Small intestine (tissue), 7 donors: ENCODE measurements around the gene SLC25A23. TPM values are rescaled to one million over a fixed set of nuclear protein-coding genes. Genes with fewer than 3 reads are reported as not detected.

Experiments used
- DNase-seq, 2 donors: peaks; one replicate each; pipeline versions ENCODE4 v3.0.0 to v3.0.0-alpha.2; 2013
- FAIRE-seq: peaks from 2 replicates; lab custom pipeline; 2012; peaks lifted over from hg19 to GRCh38; lab: Jason Lieb, UNC
- H3K27ac ChIP-seq, 3 donors: one replicate each; pipeline ENCODE4 v1.5.1; 2013; ENCODE audit warnings: low read length in 2 of 3, mild to moderate bottlenecking in 2 of 3, control low read depth in 1 of 3, inconsistent platforms in 1 of 3, low read depth in 1 of 3, moderate library complexity in 1 of 3
- H3K27me3 ChIP-seq, 3 donors: one replicate each; pipeline ENCODE4 v1.6.1; 2013; ENCODE audit warnings: low read length in 3 of 3, inconsistent platforms in 1 of 3; ENCODE audit not compliant: control insufficient read depth in 3 of 3, insufficient read depth in 3 of 3
- H3K36me3 ChIP-seq, 3 donors: one replicate each; pipeline ENCODE4 v1.6.1; 2013; ENCODE audit warnings: low read length in 3 of 3, inconsistent platforms in 1 of 3, low read depth in 1 of 3, mild to moderate bottlenecking in 1 of 3, moderate library complexity in 1 of 3; ENCODE audit not compliant: control insufficient read depth in 3 of 3, insufficient read depth in 2 of 3
- H3K4me1 ChIP-seq, 3 donors: one replicate each; pipeline ENCODE4 v1.6.1; 2013; ENCODE audit warnings: low read length in 2 of 3, inconsistent platforms in 1 of 3, low read depth in 1 of 3, mild to moderate bottlenecking in 1 of 3, moderate library complexity in 1 of 3; ENCODE audit not compliant: control insufficient read depth in 3 of 3, insufficient read depth in 2 of 3
- H3K4me3 ChIP-seq, 3 donors: one replicate each; pipeline ENCODE4 v1.5.1; 2013; ENCODE audit warnings: low read length in 3 of 3, control low read depth in 1 of 3, inconsistent platforms in 1 of 3, low read depth in 1 of 3, mild to moderate bottlenecking in 1 of 3, moderate library complexity in 1 of 3
- H3K9me3 ChIP-seq, 2 donors: one replicate each; pipeline ENCODE4 v1.6.1; 2013; ENCODE audit warnings: low read depth in 1 of 2, low read length in 1 of 2; ENCODE audit not compliant: control insufficient read depth in 2 of 2, insufficient read depth in 1 of 2
- WGBS, 3 donors: extraction: QIAGEN DNeasy Blood & Tissue Kit; methylation state at CpG; one replicate each; pipeline ENCODE4 v1.1.7; 2013; 5-methylcytosine and 5-hydroxymethylcytosine counted together
- polyA plus RNA-seq, 4 donors: library from polyadenylated mRNA; stranded (reverse) in 3 of 4; unstranded in 1 of 4; fragments of 200-250 nt in 3 of 4; fragments of 120-200 nt in 1 of 4; gene quantifications; one replicate each; pipeline versions ENCODE4 v1.2.1 to v1.2.3, GENCODE V29; 2013
- donor health status: healthy with polysubstance abuse.
- donor health status: control.
- donor health status: control.
- donor health status: Bipolar disorder and iron deficiency.
- donor health status: healthy.

Gene SLC25A23
- polyA plus RNA-seq, 4 donors = 24.1 to 87.0 (median 49.9) TPM

- peaks cover 0 to 4% (median 0%) of the 10 kb centered on the region in 3 donors for H3K36me3 ChIP-seq
- peak overlapping the region in 2 of 3 donors; percentile 27 to 41 for H3K4me3 ChIP-seq
- H3K27me3 ChIP-seq = peaks cover 0 to 2% (median 0%) of the 10 kb centered on the region in 3 donors
- no peak for FAIRE-seq
- peak overlapping the region in 2 of 3 donors; percentile 55 to 85 for H3K27ac ChIP-seq
- peak; percentile 96 for DNase-seq
- peaks cover 0 to 14% of the 10 kb centered on the region in 2 donors for H3K9me3 ChIP-seq
- 9 to 31% (median 28%) methylated on average over 25 to 33 of the region's 33 CpGs for WGBS, 3 donors
- peaks cover 0 to 29% (median 0%) of the 10 kb centered on the region in 3 donors for H3K4me1 ChIP-seq
Observed at GRCh38 chr19:6476155-6476895, 16.7 kb upstream of the SLC25A23 start.

- FAIRE-seq = no peak
- Histone ChIP-seq H3K4me1 (peaks cover 0 to 29% (median 0%) of the 10 kb centered on the region in 3 donors), H3K27me3 (peaks cover 0 to 2% (median 0%) of the 10 kb centered on the region in 3 donors), H3K9me3 (peaks cover 0 to 14% of the 10 kb centered on the region in 2 donors), H3K36me3 (peaks cover 0 to 4% (median 0%) of the 10 kb centered on the region in 3 donors), H3K4me3 (peak overlapping the region in 2 of 3 donors; percentile 27 to 41), H3K27ac (peak overlapping the region in 1 of 3 donors; percentile 85)
- DNase-seq = peak; percentile 48 to 64
- WGBS, 3 donors = 21 to 35% (median 22%) methylated on average over 52 of the region's 52 CpGs
Observed at GRCh38 chr19:6475321-6476108, 15.9 kb upstream of the SLC25A23 start.

GRCh38 chr19:6473647-6474046 is 14.1 kb upstream of the SLC25A23 start:
- peak; percentile 63 to 92 for DNase-seq
- peaks cover 0 to 9% (median 0%) of the 10 kb centered on the region in 3 donors for H3K36me3 ChIP-seq
- H3K4me1 ChIP-seq = peaks cover 0 to 29% (median 0%) of the 10 kb centered on the region in 3 donors
- H3K9me3 ChIP-seq = peaks cover 0 to 8% of the 10 kb centered on the region in 2 donors
- peak overlapping the region in 1 of 3 donors; percentile 38 for H3K27ac ChIP-seq
- WGBS, 3 donors = 14 to 46% (median 23%) methylated on average over 9 of the region's 9 CpGs
- no peak overlapping the region for H3K4me3 ChIP-seq
- FAIRE-seq = no peak
- H3K27me3 ChIP-seq = peaks cover 0 to 2% (median 0%) of the 10 kb centered on the region in 3 donors

- WGBS, 3 donors = 44 to 70% (median 47%) methylated on average over 2 to 4 of the region's 4 CpGs
- peaks cover 0 to 4% of the 10 kb centered on the region in 2 donors for H3K9me3 ChIP-seq
- H3K27me3 ChIP-seq = peaks cover 0 to 2% (median 0%) of the 10 kb centered on the region in 3 donors
- no peak overlapping the region for H3K4me3 ChIP-seq
- DNase-seq (no peak), FAIRE-seq (no peak)
- peaks cover 0 to 18% (median 3%) of the 10 kb centered on the region in 3 donors for H3K36me3 ChIP-seq
- H3K27ac ChIP-seq = peak overlapping the region in 1 of 3 donors; percentile 37
- peaks cover 0 to 29% (median 0%) of the 10 kb centered on the region in 3 donors for H3K4me1 ChIP-seq
Observed at GRCh38 chr19:6472713-6473112, 13.1 kb upstream of the SLC25A23 start.

- FAIRE-seq = no peak
- 77 to 90% (median 84%) methylated on average over 14 of the region's 14 CpGs for WGBS, 3 donors
- no peak overlapping the region for H3K4me3 ChIP-seq
- H3K9me3 ChIP-seq = peaks cover 0 to 1% of the 10 kb centered on the region in 2 donors
- H3K36me3 ChIP-seq = peaks cover 0 to 34% (median 7%) of the 10 kb centered on the region in 3 donors
- H3K27me3 ChIP-seq = peaks cover 0 to 2% (median 0%) of the 10 kb centered on the region in 3 donors
- H3K27ac ChIP-seq = no peak overlapping the region
- no peak for DNase-seq
- H3K4me1 ChIP-seq = peaks cover 0 to 18% (median 0%) of the 10 kb centered on the region in 3 donors
Observed at GRCh38 chr19:6471076-6471475, 11.5 kb upstream of the SLC25A23 start.

GRCh38 chr19:6470173-6470572 is 10.6 kb upstream of the SLC25A23 start:
- Histone ChIP-seq H3K9me3 (no peaks in the 10 kb centered on the region), H3K36me3 (peaks cover 0 to 42% (median 7%) of the 10 kb centered on the region in 3 donors), H3K4me3 (no peak overlapping the region), H3K4me1 (peaks cover 0 to 15% (median 0%) of the 10 kb centered on the region in 3 donors), H3K27ac (no peak overlapping the region), H3K27me3 (no peaks in the 10 kb centered on the region)
- no peak for DNase-seq
- no peak for FAIRE-seq
- WGBS, 3 donors = 82 to 87% (median 84%) methylated on average over 8 of the region's 8 CpGs

- Histone ChIP-seq H3K4me1 (peaks cover 0 to 5% (median 0%) of the 10 kb centered on the region in 3 donors), H3K36me3 (peaks cover 0 to 38% (median 7%) of the 10 kb centered on the region in 3 donors), H3K9me3 (no peaks in the 10 kb centered on the region), H3K27me3 (peaks cover 0 to 8% (median 0%) of the 10 kb centered on the region in 3 donors), H3K27ac (no peak overlapping the region), H3K4me3 (no peak overlapping the region)
- 81 to 92% (median 86%) methylated on average over 8 of the region's 8 CpGs for WGBS, 3 donors
- no peak for DNase-seq
- FAIRE-seq = no peak
Observed at GRCh38 chr19:6467384-6467783, 7.8 kb upstream of the SLC25A23 start.
